Spleen (tissue), 11 donors: Measurements from ENCODE around the gene STK24. TPM values are rescaled to one million over a fixed set of nuclear protein-coding genes. Genes with fewer than 3 reads are reported as not detected.

Experiments used
- DNase-seq: peaks from one replicate; pipeline ENCODE4 v3.0.0-alpha.2; 2020
- H3K27ac ChIP-seq, 8 donors: fragments of 200-600 bp; sonication (generic) in 7 of 8; 1 replicate in 4 of 8; 2 replicates in 4 of 8; pipeline versions ENCODE4 v1.5.0 to v1.8.0; 2016 to 2021; ENCODE audit warnings: inconsistent platforms in 4 of 8, mild to moderate bottlenecking in 4 of 8, moderate library complexity in 1 of 8
- H3K27me3 ChIP-seq, 7 donors: fragments of 200-600 bp; sonication (generic) in 6 of 7; replicated peaks in 1 of 7; 1 replicate in 4 of 7; 2 replicates in 3 of 7; pipeline versions ENCODE4 v1.5.0 to v1.8.0; 2016 to 2021; ENCODE audit warnings: inconsistent platforms in 3 of 7, mild to moderate bottlenecking in 1 of 7
- H3K36me3 ChIP-seq, 6 donors: fragments of 200-600 bp; sonication (generic) in 5 of 6; 1 replicate in 4 of 6; 2 replicates in 2 of 6; pipeline versions ENCODE4 v1.5.0 to v1.8.0; 2016 to 2021; ENCODE audit warnings: inconsistent platforms in 2 of 6
- H3K4me1 ChIP-seq, 6 donors: fragments of 200-600 bp; sonication (generic) in 5 of 6; 1 replicate in 3 of 6; 2 replicates in 3 of 6; pipeline versions ENCODE4 v1.5.0 to v1.8.0; 2016 to 2021; ENCODE audit warnings: inconsistent platforms in 3 of 6
- H3K4me3 ChIP-seq, 8 donors: fragments of 200-600 bp; sonication (generic) in 7 of 8; 1 replicate in 4 of 8; 2 replicates in 4 of 8; pipeline versions ENCODE4 v1.5.0 to v1.8.0; 2016 to 2021; ENCODE audit warnings: inconsistent platforms in 4 of 8, mild to moderate bottlenecking in 4 of 8, moderate library complexity in 2 of 8
- H3K9me3 ChIP-seq, 8 donors: fragments of 200-600 bp; sonication (generic) in 7 of 8; 1 replicate in 4 of 8; 2 replicates in 4 of 8; pipeline versions ENCODE4 v1.5.0 to v1.8.0; 2016 to 2021; ENCODE audit warnings: inconsistent platforms in 4 of 8
- CTCF ChIP-seq, 11 experiments: fragments of 200-600 bp in 7 of 11; fragments of 450-650 bp in 4 of 11; sonication (generic) in 4 of 11; IDR thresholded peaks in 8 of 11; conservative IDR thresholded peaks in 3 of 11; 1 replicate in 7 of 11; 2 replicates in 4 of 11; pipeline versions ENCODE4 v1.4.0 to v1.8.0; 2016 to 2021; ENCODE audit warnings: antibody characterized with exemption in 11 of 11, inconsistent platforms in 4 of 11, mild to moderate bottlenecking in 1 of 11
- POLR2A ChIP-seq, 3 donors: fragments of 450-650 bp; IDR thresholded peaks; one replicate each; pipeline ENCODE4 v1.5.1; 2017; ENCODE audit warnings: antibody characterized with exemption in 3 of 3, mild to moderate bottlenecking in 1 of 3
- POLR2AphosphoS5 ChIP-seq, 3 donors: sonication (generic); formaldehyde crosslinking; IDR thresholded peaks; one replicate each; pipeline ENCODE4 v1.5.1; 2017; ENCODE audit warnings: antibody characterized with exemption in 3 of 3
- WGBS, 5 donors: extraction: QIAGEN DNeasy Blood & Tissue Kit in 3 of 5; methylation state at CpG; one replicate each; pipeline versions ENCODE4 v1.1.5 to v1.1.7; 2013 to 2018; 5-methylcytosine and 5-hydroxymethylcytosine counted together
- intact Hi-C: fragments of 100-400 bp; cut with DNase I; formaldehyde crosslinking; loops from one replicate; pipeline ENCODE4 v1.15.0; 2023; ENCODE audit warnings: low total_unique reads
- polyA plus RNA-seq, 3 donors: library from polyadenylated mRNA; stranded (reverse); fragments of 200-250 nt; gene quantifications; one replicate each; pipeline ENCODE4 v1.2.1, GENCODE V29; 2013
- total RNA-seq, 7 donors: library from RNA; depleted of rRNA in 3 of 7; stranded (reverse); fragments of >200 nt in 3 of 7; fragmentation: NEBNext Ultra II Directional in 4 of 7; extraction: Animal tissue kit (Norgen Biotek cat#: 25700) in 4 of 7; gene quantifications; one replicate each; pipeline versions ENCODE4 v1.1.0 to v1.2.1, GENCODE V29; 2016 to 2021
- donor health status: healthy with polysubstance abuse.
- donor health status: DM: no; HTN: no; CAD: no; lungs with moderate emphysema.
- donor health status: DM: no; HTN: no; CAD: no.
- donor health status: Bipolar disorder and iron deficiency.
- donor health status: healthy.
- donor health status: DM: no; HTN: no; CAD: no.
- donor health status: DM: yes; HTN: yes; CAD: no.

STK24 gene
- total and polyA plus RNA-seq, 10 donors: 36.5 to 132 (median 94.5) TPM

DNA sequence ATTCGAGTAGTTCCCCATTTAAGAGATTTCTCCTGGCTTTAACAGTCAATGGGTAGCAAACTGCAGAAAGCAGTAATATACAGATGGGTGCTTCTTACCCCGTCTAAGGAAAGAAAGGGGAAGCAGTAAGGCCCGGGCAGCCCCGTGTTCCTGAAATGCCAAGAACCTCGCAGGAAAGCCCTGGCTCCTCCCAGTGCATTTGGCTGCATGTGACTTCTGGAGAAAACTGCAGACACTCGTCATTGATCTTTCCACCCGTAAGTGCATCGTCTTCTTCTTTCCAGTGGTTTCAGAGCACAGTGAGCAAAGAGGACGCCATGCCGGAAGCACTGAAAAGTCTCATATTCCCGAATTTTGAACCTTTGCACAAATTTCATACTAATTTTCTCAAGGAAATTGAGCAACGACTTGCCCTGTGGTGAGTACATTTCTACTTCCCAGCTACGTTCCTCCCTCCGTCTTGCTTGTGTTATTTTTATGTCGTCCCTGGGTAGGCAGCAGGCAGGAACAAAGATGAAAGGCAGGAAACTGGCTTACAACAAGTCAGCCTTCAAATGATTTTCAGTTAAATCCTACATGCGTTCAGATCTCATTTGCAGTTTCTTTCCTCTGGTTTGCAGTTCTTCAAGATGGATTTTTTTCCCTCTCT is 165.2 kb downstream of the STK24 start:
- intact Hi-C loops: no loop called here
- Histone ChIP-seq H3K27ac (peak overlapping the region in 4 of 8 donors; percentile 2 to 47 (median 32)), H3K36me3 (peaks cover 0 to 5% (median 0%) of the 10 kb centered on the region in 6 donors), H3K4me1 (peaks cover 0 to 18% (median 7%) of the 10 kb centered on the region in 6 donors), H3K4me3 (peak overlapping the region in 5 of 8 donors; percentile 7 to 52 (median 19)), H3K27me3 (peaks cover 0 to 13% (median 0%) of the 10 kb centered on the region in 7 donors), H3K9me3 (no peaks in the 10 kb centered on the region)
- TF ChIP-seq POLR2AphosphoS5 (IDR thresholded peaks at IDR 0.05) (peak in 1 of 3 donors; percentile 6), CTCF (IDR thresholded peaks at IDR 0.05 in 8 of 11, conservative IDR thresholded peaks at IDR 0.05 in 3 of 11) (no peak)
- no peak for DNase-seq
- WGBS, 5 donors: 11 to 19% (median 16%) methylated on average over 16 of the region's 16 CpGs

- H3K27ac ChIP-seq: peak overlapping the region in 1 of 8 donors; percentile 47
- peaks cover 0 to 5% (median 0%) of the 10 kb centered on the region in 6 donors for H3K36me3 ChIP-seq
- peaks cover 0 to 18% (median 7%) of the 10 kb centered on the region in 6 donors for H3K4me1 ChIP-seq
- 65 to 86% (median 83%) methylated on average over 5 of the region's 5 CpGs for WGBS, 5 donors
- H3K27me3 ChIP-seq: peaks cover 0 to 13% (median 0%) of the 10 kb centered on the region in 7 donors
- intact Hi-C loops: no loop called here
- no peak overlapping the region for H3K4me3 ChIP-seq
- TF ChIP-seq POLR2A (IDR thresholded peaks at IDR 0.05) (no peak), CTCF (IDR thresholded peaks at IDR 0.05 in 8 of 11, conservative IDR thresholded peaks at IDR 0.05 in 3 of 11) (no peak), POLR2AphosphoS5 (IDR thresholded peaks at IDR 0.05) (no peak)
- DNase-seq: no peak
- H3K9me3 ChIP-seq: no peaks in the 10 kb centered on the region
Observed at GRCh38 chr13:98411013-98411412, 165.9 kb downstream of the STK24 start.

- no peak for DNase-seq
- H3K4me1 ChIP-seq: peaks cover 0 to 18% (median 7%) of the 10 kb centered on the region in 6 donors
- H3K27ac ChIP-seq: no peak overlapping the region
- H3K4me3 ChIP-seq: no peak overlapping the region
- no peak for TF ChIP-seq POLR2A (IDR thresholded peaks at IDR 0.05)
- no peak for TF ChIP-seq CTCF (IDR thresholded peaks at IDR 0.05 in 8 of 11, conservative IDR thresholded peaks at IDR 0.05 in 3 of 11)
- TF ChIP-seq POLR2AphosphoS5 (IDR thresholded peaks at IDR 0.05): no peak
- intact Hi-C loops: no loop called here
- peaks cover 0 to 13% (median 0%) of the 10 kb centered on the region in 7 donors for H3K27me3 ChIP-seq
- peaks cover 0 to 5% (median 0%) of the 10 kb centered on the region in 6 donors for H3K36me3 ChIP-seq
- 89 to 97% (median 93%) methylated on average over 11 of the region's 11 CpGs for WGBS, 5 donors
- H3K9me3 ChIP-seq: no peaks in the 10 kb centered on the region
Observed at GRCh38 chr13:98410612-98411011, 166.3 kb downstream of the STK24 start.

GRCh38 chr13:98409281-98409680 is 167.6 kb downstream of the STK24 start:
- 93 to 99% (median 95%) methylated on average over 13 of the region's 13 CpGs for WGBS, 5 donors
- no peak for TF ChIP-seq CTCF (IDR thresholded peaks at IDR 0.05 in 8 of 11, conservative IDR thresholded peaks at IDR 0.05 in 3 of 11)
- no peak for TF ChIP-seq POLR2A (IDR thresholded peaks at IDR 0.05)
- no peak for TF ChIP-seq POLR2AphosphoS5 (IDR thresholded peaks at IDR 0.05)
- DNase-seq: no peak
- H3K27me3 ChIP-seq: peaks cover 0 to 13% (median 0%) of the 10 kb centered on the region in 7 donors
- intact Hi-C loops: no loop called here
- no peak overlapping the region for H3K27ac ChIP-seq
- no peak overlapping the region for H3K4me3 ChIP-seq
- peaks cover 0 to 5% (median 0%) of the 10 kb centered on the region in 6 donors for H3K36me3 ChIP-seq
- peaks cover 0 to 18% (median 7%) of the 10 kb centered on the region in 6 donors for H3K4me1 ChIP-seq
- no peaks in the 10 kb centered on the region for H3K9me3 ChIP-seq
